Fibroblast of skin of left biceps (primary cell): ENCODE measurements around the gene GUK1.
"Not testable (repeated sequence)": the region's sequence is repeated elsewhere in the genome, so short reads cannot be mapped to it uniquely, and the experiment has no call there.

ENCODE experiments used
- DNase-seq, 2 experiments: peaks; one replicate each; pipeline ENCODE4 v3.0.0-alpha.2; 2013; ENCODE audit warnings: low read depth in 2 of 2

Gene GUK1

DNA sequence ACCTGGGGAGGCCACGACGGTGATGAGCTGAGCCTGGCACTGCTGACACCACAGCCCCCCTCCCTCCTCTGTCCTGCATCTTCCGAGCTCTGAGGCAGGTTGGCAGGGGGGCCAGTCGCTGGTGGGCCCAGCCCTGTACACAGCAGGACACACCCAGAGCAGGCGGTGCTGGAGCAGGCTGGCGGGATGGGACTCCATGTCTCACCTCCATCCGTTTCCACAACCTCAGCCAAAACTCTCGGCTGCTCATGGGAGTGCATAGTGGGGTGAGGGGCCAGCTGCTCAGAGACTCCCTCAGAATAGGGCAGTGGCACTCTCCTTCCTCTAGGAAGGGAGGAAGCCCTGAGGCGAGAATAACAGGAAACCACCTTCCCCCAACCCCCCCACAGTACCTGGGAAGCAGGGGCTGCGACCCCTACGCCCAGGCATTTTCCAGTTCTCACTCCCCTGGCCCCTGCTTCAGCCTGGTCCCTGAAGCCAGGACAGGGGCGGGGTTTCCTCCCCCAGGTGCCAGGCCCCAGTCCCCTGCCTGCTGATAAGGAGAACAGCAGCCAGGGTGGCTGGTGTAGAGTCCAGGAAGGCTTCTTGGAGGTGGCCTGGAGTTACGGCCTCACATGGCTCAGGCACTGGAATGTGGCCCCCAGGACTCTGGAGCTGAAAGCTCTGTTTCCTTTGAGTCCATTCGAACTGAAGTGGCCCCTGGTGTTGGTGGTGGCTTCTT is 22.4 kb downstream of the GUK1 start:
- no peak for DNase-seq

- DNase-seq, result no peak
These were observed 23.1 kb downstream of the GUK1 start for GRCh38 chr1:228163007-228163753.

GRCh38 chr1:228163776-228164519 is 23.9 kb downstream of the GUK1 start:
- DNase-seq, result no peak

- no peak for DNase-seq
These were observed 24.7 kb downstream of the GUK1 start for GRCh38 chr1:228164561-228165371.

- DNase-seq, result peak; percentile 96 to 97
These were observed 25.5 kb downstream of the GUK1 start, which contains the start of gene IBA57 for GRCh38 chr1:228165372-228166169. TSS of gene IBA57 (plus strand) at chr1:228165804. CDS start at chr1:228165817, 13 bp downstream.

- no peak for DNase-seq
These were observed 26.3 kb downstream of the GUK1 start for GRCh38 chr1:228166170-228166936.

GRCh38 chr1:228168563-228169270 is 28.6 kb downstream of the GUK1 start:
- DNase-seq, result no peak

- DNase-seq, result no peak
These were observed 29.3 kb downstream of the GUK1 start for GRCh38 chr1:228169345-228169744.

DNA sequence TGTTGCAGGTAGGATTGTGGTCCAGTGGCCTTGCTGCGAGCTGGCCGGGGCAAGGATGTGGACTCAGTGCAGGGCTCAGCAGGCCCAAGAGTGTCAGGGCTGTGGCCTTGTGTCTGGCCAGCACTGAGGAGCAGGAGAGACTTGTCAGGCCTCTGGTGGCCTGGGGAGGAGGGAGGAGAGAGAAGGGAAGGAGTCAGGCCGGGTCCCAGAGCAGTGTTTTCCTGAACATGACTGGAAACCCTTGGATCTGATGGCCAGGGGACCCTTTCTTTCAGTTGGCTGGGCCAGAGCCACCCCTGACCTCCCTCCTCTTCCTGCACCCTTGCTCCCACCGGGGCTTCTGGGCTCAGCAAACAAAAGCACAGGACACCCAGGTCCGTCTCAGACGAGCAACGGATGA is 30.6 kb downstream of the GUK1 start:
- DNase-seq, result no peak

DNA sequence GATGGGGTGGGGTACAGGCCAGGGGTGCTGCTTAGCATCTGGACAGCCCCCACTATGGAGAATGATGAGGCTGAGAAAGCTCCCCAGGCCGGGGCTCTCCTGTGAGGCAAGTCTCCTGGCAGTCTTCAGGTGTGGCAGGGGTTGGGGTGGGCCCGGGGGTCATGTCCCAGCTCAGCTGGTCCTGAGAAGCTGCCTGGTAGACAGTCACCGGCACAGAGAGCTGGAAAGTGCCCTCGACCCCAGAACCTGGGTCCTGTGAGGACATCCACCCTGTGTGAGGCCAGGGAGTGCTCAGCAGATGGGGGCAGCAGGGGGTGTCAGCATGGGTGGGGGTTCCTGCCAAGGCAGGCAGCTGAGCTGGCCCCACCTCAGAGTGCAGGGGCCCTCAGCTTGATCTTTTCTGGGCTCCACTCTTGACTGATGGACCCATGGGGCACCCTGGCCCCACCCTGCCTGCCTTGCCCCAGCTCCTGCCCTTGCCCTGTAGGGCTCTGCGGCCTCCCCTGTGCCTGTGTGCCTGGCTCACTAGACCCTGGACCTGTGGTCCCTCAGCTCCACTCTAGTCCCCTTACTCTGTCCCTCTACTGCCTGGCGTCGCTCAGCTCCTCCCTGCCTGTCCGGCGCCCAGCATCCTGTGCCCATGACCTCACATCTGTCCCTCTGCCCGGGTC is 31.3 kb downstream of the GUK1 start:
- DNase-seq, result no peak

GRCh38 chr1:228172591-228173527 is 32.8 kb downstream of the GUK1 start:
- DNase-seq, result no peak

- DNase-seq, result not testable (repeated sequence)
These were observed 33.7 kb downstream of the GUK1 start for GRCh38 chr1:228173528-228174481.

DNA sequence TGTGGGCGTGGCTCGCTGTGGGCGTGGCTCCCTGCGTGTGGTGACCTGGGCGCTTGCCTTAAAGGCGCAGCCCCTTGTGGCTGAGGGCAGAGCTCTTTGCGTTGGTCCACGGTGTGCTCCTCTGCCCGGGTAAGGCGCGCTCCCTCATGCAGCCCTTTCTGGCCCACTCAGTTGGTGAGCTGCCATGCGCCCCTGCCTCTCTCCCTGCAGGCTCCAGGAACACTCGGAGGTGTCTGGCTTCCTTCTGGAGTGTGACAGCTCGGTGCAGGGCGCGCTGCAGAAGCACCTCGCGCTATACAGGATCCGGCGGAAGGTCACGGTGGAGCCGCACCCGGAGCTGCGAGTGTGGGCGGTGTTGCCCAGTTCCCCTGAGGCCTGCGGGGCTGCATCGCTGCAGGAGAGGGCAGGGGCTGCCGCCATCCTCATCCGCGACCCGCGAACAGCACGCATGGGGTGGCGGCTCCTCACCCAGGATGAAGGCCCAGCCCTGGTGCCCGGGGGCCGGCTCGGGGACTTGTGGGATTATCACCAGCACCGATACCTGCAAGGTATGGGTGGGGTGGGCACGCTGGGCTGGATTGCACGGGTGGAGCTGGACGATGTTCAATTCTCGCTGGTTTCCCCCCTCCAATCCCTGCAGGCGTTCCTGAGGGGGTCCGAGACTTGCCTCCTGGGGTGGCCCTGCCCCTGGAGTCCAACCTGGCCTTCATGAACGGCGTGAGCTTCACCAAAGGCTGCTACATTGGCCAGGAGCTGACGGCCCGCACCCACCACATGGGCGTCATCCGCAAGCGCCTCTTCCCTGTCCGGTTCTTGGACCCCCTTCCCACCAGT is 34.6 kb downstream of the GUK1 start:
- DNase-seq, result no peak

- DNase-seq, result no peak
These were observed 35.4 kb downstream of the GUK1 start for GRCh38 chr1:228175316-228176023.

DNA sequence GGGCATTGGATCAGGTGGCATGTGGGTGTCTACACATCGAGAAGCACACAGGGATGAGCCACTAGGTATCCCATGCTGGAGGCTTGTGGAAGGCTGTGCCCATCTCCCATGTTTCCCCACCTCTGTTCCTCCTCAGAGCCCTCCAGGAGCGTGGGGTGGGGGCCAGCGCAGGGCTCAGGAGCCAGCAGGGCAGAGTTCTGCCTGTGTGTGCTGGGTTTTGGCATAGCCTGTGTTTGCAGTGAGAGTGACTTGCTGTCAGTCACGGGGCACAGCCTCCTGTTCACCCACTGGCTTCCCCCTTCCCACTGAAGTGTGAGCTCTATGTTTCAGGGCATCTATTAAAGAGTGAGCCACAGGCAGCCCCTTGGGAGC is 35.9 kb downstream of the GUK1 start:
- DNase-seq, result no peak
